GM18867 (cell line): Measurements from ENCODE around the gene FBXW11.
"Not testable (repeated sequence)": the region's sequence is repeated elsewhere in the genome, so short reads cannot be mapped to it uniquely, and the experiment has no call there.

Experiments used
- ATAC-seq: cut with Tn5 transposase; IDR thresholded peaks from one replicate; pipeline ENCODE4 v1.9.1; 2021; ENCODE audit warnings: mild to moderate bottlenecking, moderate library complexity; ENCODE audit not compliant: unreplicated experiment

The FBXW11 gene

GRCh38 chr5:171986772-171987171 is 19.7 kb downstream of the FBXW11 start:
- no peak for ATAC-seq

GRCh38 chr5:171984748-171985419 is 21.6 kb downstream of the FBXW11 start:
- peak; percentile 42 for ATAC-seq

GRCh38 chr5:171981847-171982246 is 24.6 kb downstream of the FBXW11 start:
- ATAC-seq: no peak

GRCh38 chr5:171980792-171981191 is 25.6 kb downstream of the FBXW11 start:
- ATAC-seq: no peak

GRCh38 chr5:171979606-171980005 is 26.8 kb downstream of the FBXW11 start:
- no peak for ATAC-seq

GRCh38 chr5:171978519-171978918 is 27.9 kb downstream of the FBXW11 start:
- peak; percentile 58 for ATAC-seq

GRCh38 chr5:171978016-171978415 is 28.4 kb downstream of the FBXW11 start:
- peak; percentile 38 for ATAC-seq

GRCh38 chr5:171977244-171977950 is 29.0 kb downstream of the FBXW11 start:
- not testable (repeated sequence) for ATAC-seq

GRCh38 chr5:171975877-171976667 is 30.4 kb downstream of the FBXW11 start:
- no peak for ATAC-seq

- ATAC-seq: no peak
Measured at GRCh38 chr5:171975262-171975876, 31.1 kb downstream of the FBXW11 start.

GRCh38 chr5:171970826-171971225 is 35.6 kb downstream of the FBXW11 start:
- ATAC-seq: no peak

- ATAC-seq: no peak
Measured at GRCh38 chr5:171969288-171969880, 37.1 kb downstream of the FBXW11 start.

- no peak for ATAC-seq
Measured at GRCh38 chr5:171968531-171968930, 37.9 kb downstream of the FBXW11 start.

- no peak for ATAC-seq
Measured at GRCh38 chr5:171966964-171967363, 39.5 kb downstream of the FBXW11 start.

- ATAC-seq: no peak
Measured at GRCh38 chr5:171966270-171966669, 40.2 kb downstream of the FBXW11 start.

- ATAC-seq: no peak
Measured at GRCh38 chr5:171965745-171966144, 40.7 kb downstream of the FBXW11 start.

GRCh38 chr5:171963416-171963815 is 43.0 kb downstream of the FBXW11 start:
- no peak for ATAC-seq

GRCh38 chr5:171961117-171961516 is 45.3 kb downstream of the FBXW11 start:
- ATAC-seq: peak; percentile 68

GRCh38 chr5:171957591-171958251 is 48.7 kb downstream of the FBXW11 start:
- no peak for ATAC-seq

GRCh38 chr5:171956887-171957495 is 49.4 kb downstream of the FBXW11 start:
- no peak for ATAC-seq
